ENCODE results near the gene SPATA13. TPM values are rescaled to one million over a fixed set of nuclear protein-coding genes. Genes with fewer than 3 reads are reported as not detected.
A peak's percentile ranks its signal among the peaks of the same experiment; 100 is the strongest.

SPATA13 gene
- total RNA-seq, 1 donor from 2014 or later: 12.1 TPM

- DNase-seq (ENCODE audit: low read depth): no peak
- no peak for TF ChIP-seq CTCF (conservative IDR thresholded peaks at IDR 0.05; ENCODE audit: low read depth, low read length)
- peak overlapping the region; percentile 44 for H3K4me3 ChIP-seq (ENCODE audit: low read depth, low read length)
These were observed 112.1 kb downstream of the SPATA13 start for GRCh38 chr13:24272452-24273161.

- no peak for DNase-seq (ENCODE audit: low read depth)
- H3K4me3 ChIP-seq (ENCODE audit: low read depth, low read length): no peak overlapping the region
- TF ChIP-seq CTCF (conservative IDR thresholded peaks at IDR 0.05; ENCODE audit: low read depth, low read length): no peak
These were observed 113.4 kb downstream of the SPATA13 start for GRCh38 chr13:24273926-24274325.

- DNase-seq (ENCODE audit: low read depth): no peak
- no peak for TF ChIP-seq CTCF (conservative IDR thresholded peaks at IDR 0.05; ENCODE audit: low read depth, low read length)
- no peak overlapping the region for H3K4me3 ChIP-seq (ENCODE audit: low read depth, low read length)
These were observed 114.0 kb downstream of the SPATA13 start for GRCh38 chr13:24274452-24275021.

- no peak overlapping the region for H3K4me3 ChIP-seq (ENCODE audit: low read depth, low read length)
- no peak for DNase-seq (ENCODE audit: low read depth)
- TF ChIP-seq CTCF (conservative IDR thresholded peaks at IDR 0.05; ENCODE audit: low read depth, low read length): no peak
These were observed 114.5 kb downstream of the SPATA13 start for GRCh38 chr13:24275041-24275440.

- no peak for DNase-seq (ENCODE audit: low read depth)
- no peak overlapping the region for H3K4me3 ChIP-seq (ENCODE audit: low read depth, low read length)
- TF ChIP-seq CTCF (conservative IDR thresholded peaks at IDR 0.05; ENCODE audit: low read depth, low read length): no peak
These were observed 115.8 kb downstream of the SPATA13 start for GRCh38 chr13:24276306-24276705.

- TF ChIP-seq CTCF (conservative IDR thresholded peaks at IDR 0.05; ENCODE audit: low read depth, low read length): no peak
- no peak overlapping the region for H3K4me3 ChIP-seq (ENCODE audit: low read depth, low read length)
- no peak for DNase-seq (ENCODE audit: low read depth)
These were observed 116.3 kb downstream of the SPATA13 start for GRCh38 chr13:24276861-24277260.

GRCh38 chr13:24277761-24278160 lies 117.2 kb downstream of the SPATA13 start:
- TF ChIP-seq CTCF (conservative IDR thresholded peaks at IDR 0.05; ENCODE audit: low read depth, low read length): no peak
- no peak for DNase-seq (ENCODE audit: low read depth)
- H3K4me3 ChIP-seq (ENCODE audit: low read depth, low read length): no peak overlapping the region

All from epithelial cell of proximal tubule (primary cell).